Measurements from ENCODE around the gene DACH1. TPM values are rescaled to one million over a fixed set of nuclear protein-coding genes. Genes with fewer than 3 reads are reported as not detected.

The DACH1 gene
- total RNA-seq, 4 donors from 2014 or later = 1.5 to 55.1 (median 4.7) TPM

DNA sequence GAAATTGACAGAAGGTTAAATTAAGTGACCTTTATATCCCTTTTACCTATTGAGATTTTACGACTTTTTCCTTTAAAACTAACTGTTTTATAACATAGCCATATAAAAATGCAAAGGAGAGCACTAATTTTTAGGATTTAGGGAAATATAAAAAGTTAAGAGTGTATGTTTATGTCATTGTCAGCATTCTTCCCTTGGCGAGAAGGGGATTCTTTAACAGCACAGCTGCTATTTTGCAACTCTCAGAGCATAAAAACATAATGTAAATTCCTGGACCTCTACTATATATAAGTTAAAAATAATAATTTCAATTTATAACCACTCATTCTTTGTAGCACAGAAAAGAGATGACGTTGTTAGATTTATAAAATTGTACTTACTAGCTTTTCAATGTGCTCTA is 363.2 kb downstream of the DACH1 start:
- TF ChIP-seq, protein P1, sequence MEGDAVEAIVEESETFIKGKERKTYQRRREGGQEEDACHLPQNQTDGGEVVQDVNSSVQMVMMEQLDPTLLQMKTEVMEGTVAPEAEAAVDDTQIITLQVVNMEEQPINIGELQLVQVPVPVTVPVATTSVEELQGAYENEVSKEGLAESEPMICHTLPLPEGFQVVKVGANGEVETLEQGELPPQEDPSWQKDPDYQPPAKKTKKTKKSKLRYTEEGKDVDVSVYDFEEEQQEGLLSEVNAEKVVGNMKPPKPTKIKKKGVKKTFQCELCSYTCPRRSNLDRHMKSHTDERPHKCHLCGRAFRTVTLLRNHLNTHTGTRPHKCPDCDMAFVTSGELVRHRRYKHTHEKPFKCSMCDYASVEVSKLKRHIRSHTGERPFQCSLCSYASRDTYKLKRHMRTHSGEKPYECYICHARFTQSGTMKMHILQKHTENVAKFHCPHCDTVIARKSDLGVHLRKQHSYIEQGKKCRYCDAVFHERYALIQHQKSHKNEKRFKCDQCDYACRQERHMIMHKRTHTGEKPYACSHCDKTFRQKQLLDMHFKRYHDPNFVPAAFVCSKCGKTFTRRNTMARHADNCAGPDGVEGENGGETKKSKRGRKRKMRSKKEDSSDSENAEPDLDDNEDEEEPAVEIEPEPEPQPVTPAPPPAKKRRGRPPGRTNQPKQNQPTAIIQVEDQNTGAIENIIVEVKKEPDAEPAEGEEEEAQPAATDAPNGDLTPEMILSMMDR (IDR thresholded peaks at IDR 0.05) = no peak
- TF ChIP-seq POLR2A (IDR thresholded peaks at IDR 0.05) = no peak

DNA sequence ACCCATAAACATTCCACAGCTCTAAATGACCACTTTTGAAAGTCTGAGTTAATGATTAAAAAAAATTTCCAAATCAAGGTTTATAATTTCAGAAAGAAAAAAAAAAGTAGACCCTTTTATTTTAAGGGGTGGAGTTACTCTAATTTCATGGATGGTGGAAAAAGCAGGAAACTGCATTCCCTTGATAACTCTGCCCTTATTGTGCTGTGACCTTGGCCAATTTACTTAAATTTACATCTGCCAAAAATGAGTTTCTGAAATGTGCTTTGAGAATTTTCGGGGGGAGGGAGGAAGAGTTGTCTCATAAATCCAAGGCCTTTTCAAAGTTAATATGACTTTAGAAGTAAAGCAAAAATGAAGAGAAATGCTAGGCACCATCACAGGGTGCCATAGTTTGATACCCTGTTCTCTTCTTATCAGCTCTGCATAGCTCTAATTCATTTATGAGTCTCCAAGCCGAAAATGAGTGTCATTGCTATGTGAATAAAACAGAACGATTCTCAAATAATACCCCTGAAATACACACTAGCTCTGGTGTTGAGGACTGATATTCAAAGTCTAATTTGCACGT is 367.0 kb downstream of the DACH1 start:
- DNase-seq = no peak
- TF ChIP-seq POLR2A (IDR thresholded peaks at IDR 0.05) = no peak
- TF ChIP-seq, protein P1 (IDR thresholded peaks at IDR 0.05) = no peak
- no peaks in the 10 kb centered on the region for H3K9me3 ChIP-seq
- intact Hi-C loops (cut with DNase I; ENCODE audit: low total_unique reads) = no loop called here
- no peaks in the 10 kb centered on the region for H3K4me1 ChIP-seq
- peak overlapping the region in 1 of 2 donors; percentile 23 for H3K27ac ChIP-seq
- no peak overlapping the region for H3K4me3 ChIP-seq
- no peaks in the 10 kb centered on the region for H3K36me3 ChIP-seq
- H3K27me3 ChIP-seq = no peaks in the 10 kb centered on the region

More for the DNA sequence above, 363.2 kb downstream of the DACH1 start:
- Histone ChIP-seq H3K4me1 (no peaks in the 10 kb centered on the region), H3K4me3 (no peak overlapping the region), H3K27me3 (no peaks in the 10 kb centered on the region), H3K27ac (no peak overlapping the region), H3K9me3 (no peaks in the 10 kb centered on the region), H3K36me3 (no peaks in the 10 kb centered on the region)
- intact Hi-C loops (cut with DNase I; ENCODE audit: low total_unique reads) = no loop called here
- no peak for DNase-seq

DNA sequence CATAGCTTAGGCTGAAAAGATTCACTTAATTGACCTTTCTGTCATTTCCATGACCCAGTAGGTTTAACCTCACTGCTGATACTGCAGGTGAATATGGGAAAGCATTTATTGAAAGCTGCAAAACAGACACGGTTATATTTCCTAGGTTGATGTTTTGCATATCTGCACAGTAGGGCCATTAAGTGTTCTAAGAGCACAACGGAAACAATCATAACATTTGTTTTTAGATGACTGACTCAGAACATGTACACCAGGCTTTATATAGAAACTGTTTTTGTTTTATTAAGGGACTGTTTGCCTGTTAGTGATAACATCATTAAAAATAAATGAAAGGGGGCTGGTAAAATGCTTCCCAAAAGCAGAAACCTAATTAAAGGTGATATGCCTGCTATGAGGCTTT is 367.8 kb downstream of the DACH1 start:
- Histone ChIP-seq H3K27ac (no peak overlapping the region), H3K27me3 (no peaks in the 10 kb centered on the region), H3K4me1 (no peaks in the 10 kb centered on the region), H3K4me3 (no peak overlapping the region), H3K9me3 (no peaks in the 10 kb centered on the region), H3K36me3 (no peaks in the 10 kb centered on the region)
- no peak for DNase-seq
- TF ChIP-seq, protein P1 (IDR thresholded peaks at IDR 0.05) = no peak
- no peak for TF ChIP-seq POLR2A (IDR thresholded peaks at IDR 0.05)
- intact Hi-C loops (cut with DNase I; ENCODE audit: low total_unique reads) = no loop called here

DNA sequence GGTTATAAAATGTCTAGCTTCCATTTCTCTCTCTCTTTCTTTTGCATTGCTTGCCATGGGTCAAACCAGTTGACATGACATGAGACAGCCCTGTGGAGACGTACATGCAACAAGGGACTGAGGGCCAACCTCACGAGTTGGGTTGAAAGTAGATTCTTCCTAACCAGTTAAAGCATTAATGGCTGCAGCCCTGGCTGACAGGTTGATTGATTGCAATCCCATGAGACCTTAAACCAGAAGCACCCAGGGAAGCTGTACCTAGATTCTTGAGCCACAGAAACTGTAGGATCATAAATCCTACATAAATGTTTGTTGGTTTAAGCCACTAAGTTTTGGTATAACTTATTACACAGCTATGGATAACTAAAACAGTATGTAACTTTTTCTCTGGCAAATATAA is 373.8 kb downstream of the DACH1 start:
- H3K4me1 ChIP-seq = no peaks in the 10 kb centered on the region
- no peaks in the 10 kb centered on the region for H3K27me3 ChIP-seq
- H3K4me3 ChIP-seq = no peak overlapping the region
- TF ChIP-seq POLR2A (IDR thresholded peaks at IDR 0.05) = no peak
- TF ChIP-seq, protein P1 (IDR thresholded peaks at IDR 0.05) = no peak
- H3K27ac ChIP-seq = no peak overlapping the region
- H3K36me3 ChIP-seq = no peaks in the 10 kb centered on the region
- no peak for DNase-seq
- H3K9me3 ChIP-seq = no peaks in the 10 kb centered on the region
- intact Hi-C loops (cut with DNase I; ENCODE audit: low total_unique reads) = no loop called here

DNA sequence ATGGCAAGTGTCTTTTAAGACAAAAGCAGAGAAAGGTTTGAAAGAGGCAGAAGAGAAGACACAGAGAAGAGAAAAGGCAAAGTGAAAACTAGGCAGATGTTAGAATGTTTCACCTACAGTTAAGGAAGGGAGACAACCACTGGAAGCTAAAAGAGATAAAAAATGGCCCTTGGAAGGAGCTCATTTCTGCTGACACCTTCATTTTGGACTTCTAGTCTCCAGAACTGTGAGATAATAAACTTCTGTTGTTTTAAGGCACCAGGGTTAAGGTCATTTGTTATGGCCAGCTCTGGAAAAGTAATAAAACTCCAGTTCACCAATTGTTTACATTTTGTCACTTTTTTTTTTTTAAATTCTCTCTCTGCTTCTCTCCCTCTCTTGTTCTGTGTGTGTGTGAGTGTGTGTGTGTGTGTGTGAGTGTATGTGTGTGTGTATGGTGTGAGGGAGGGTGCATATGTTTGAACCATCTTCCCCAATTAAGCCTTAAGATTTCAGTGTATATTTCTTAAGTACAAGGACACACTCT is 374.6 kb downstream of the DACH1 start:
- no peak overlapping the region for H3K27ac ChIP-seq
- DNase-seq = no peak
- no peaks in the 10 kb centered on the region for H3K27me3 ChIP-seq
- TF ChIP-seq POLR2A (IDR thresholded peaks at IDR 0.05) = no peak
- TF ChIP-seq, protein P1 (IDR thresholded peaks at IDR 0.05) = no peak
- H3K36me3 ChIP-seq = no peaks in the 10 kb centered on the region
- intact Hi-C loops (cut with DNase I; ENCODE audit: low total_unique reads) = no loop called here
- H3K9me3 ChIP-seq = no peaks in the 10 kb centered on the region
- H3K4me3 ChIP-seq = no peak overlapping the region
- no peaks in the 10 kb centered on the region for H3K4me1 ChIP-seq

All from uterus (tissue), 4 donors.